ENCODE results near the gene PODXL. TPM values are rescaled to one million over a fixed set of nuclear protein-coding genes. Genes with fewer than 3 reads are reported as not detected.

PODXL gene
- polyA plus RNA-seq, 4 donors = 0.67 to 24.2 (median 7.9) TPM

DNA sequence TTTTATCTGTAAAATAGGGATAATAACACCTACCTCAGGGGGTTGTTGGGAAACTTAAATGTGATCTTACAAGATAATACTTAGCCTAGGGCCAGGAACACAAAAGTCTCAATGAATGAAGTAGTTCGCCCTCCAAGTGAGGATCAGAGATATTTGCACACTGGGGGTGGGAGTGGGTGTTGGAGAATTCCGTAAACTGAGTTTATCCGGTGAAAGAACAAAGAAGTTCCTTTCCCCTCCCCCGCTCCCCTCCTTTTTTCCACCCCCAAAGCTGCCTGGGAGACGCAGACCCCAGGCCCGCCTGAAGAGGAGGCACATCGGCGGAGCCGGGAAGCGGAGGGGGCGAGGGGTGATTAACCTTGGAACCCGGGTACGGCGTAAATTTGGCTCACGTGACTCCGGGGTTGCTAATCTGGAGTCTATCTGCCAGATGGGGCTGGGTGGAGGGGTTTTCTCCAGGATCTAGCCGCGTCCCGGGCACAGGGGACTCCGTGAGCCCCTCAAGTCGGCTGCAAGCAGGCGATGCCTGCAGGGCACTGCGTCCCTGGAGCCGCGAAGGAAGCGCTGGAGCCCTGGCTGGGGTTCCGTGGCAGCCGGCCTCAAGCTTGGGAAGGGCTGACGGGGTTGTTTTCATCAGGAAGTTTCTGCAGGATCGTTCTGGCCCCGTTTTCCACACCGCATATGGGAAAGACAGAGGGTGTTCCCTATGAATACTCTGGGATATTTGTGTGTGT, 1.4 kb upstream of the PODXL start:
- DNase-seq = peak; percentile 27 to 44

DNA sequence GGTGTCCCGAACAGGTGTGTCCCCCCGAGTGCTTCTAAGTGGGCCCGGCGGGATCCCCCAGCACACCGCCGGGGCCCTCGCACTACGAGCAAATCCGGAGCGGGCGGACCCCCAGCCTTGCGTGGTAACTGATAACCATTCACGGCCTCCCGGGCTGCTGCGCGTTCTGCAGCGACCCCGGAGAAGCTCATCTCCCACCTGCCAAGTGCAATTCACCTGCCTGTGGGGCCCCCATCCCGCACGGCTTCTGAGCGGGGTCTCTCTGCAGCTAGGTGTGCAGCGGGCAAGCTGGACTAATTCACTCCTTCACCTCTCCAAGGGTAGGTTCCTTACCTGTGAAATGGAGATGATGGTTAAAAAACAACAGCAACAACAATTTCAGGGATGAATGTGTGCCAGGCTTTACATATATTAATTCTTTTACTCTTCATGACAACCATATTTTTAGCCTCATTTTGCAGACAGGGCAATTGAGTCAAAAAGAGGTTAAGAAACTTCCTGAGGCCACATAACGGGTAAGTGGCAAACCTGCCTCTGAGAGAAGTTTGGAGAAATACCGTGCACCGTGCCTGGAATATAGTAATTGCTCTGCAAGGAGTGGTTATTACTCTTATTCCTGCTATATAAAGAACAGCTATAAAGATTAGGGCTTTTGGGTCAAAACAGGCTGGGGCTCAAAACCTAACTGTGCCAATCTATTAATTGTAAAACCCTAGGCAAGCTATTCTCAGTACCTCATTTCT, 652 bp upstream of the PODXL start:
- H3K27me3 ChIP-seq (ENCODE audit: control insufficient read depth in 3 of 3, insufficient read depth in 3 of 3, low read length in 3 of 3) = peaks cover 0 to 46% (median 0%) of the 10 kb centered on the region in 3 donors
- FAIRE-seq (no peak), DNase-seq (no peak)
- no peaks in the 10 kb centered on the region for H3K9me3 ChIP-seq (ENCODE audit: control insufficient read depth in 2 of 2, insufficient read depth in 1 of 2, low read depth in 1 of 2, low read length in 1 of 2)
- peak overlapping the region; percentile 46 to 57 (median 47) for H3K4me3 ChIP-seq (ENCODE audit: low read depth in 1 of 3, low read length in 3 of 3)
- no peaks in the 10 kb centered on the region for H3K36me3 ChIP-seq (ENCODE audit: control insufficient read depth in 3 of 3, insufficient read depth in 2 of 3, low read depth in 1 of 3, low read length in 3 of 3)
- peaks cover 0 to 18% (median 3%) of the 10 kb centered on the region in 3 donors for H3K4me1 ChIP-seq (ENCODE audit: control insufficient read depth in 3 of 3, insufficient read depth in 2 of 3, low read depth in 1 of 3, low read length in 2 of 3)
- WGBS, 3 donors = 1 to 2% (median 2%) methylated on average over 24 to 25 of the region's 25 CpGs
- H3K27ac ChIP-seq (ENCODE audit: low read depth in 1 of 3, low read length in 2 of 3) = peak overlapping the region in 1 of 3 donors; percentile 24

More for the DNA sequence above, 1.4 kb upstream of the PODXL start:
- Histone ChIP-seq H3K4me1 (ENCODE audit: control insufficient read depth in 3 of 3, insufficient read depth in 2 of 3, low read depth in 1 of 3, low read length in 2 of 3) (peaks cover 0 to 18% (median 3%) of the 10 kb centered on the region in 3 donors), H3K36me3 (ENCODE audit: control insufficient read depth in 3 of 3, insufficient read depth in 2 of 3, low read depth in 1 of 3, low read length in 3 of 3) (no peaks in the 10 kb centered on the region), H3K9me3 (ENCODE audit: control insufficient read depth in 2 of 2, insufficient read depth in 1 of 2, low read depth in 1 of 2, low read length in 1 of 2) (no peaks in the 10 kb centered on the region), H3K27me3 (ENCODE audit: control insufficient read depth in 3 of 3, insufficient read depth in 3 of 3, low read length in 3 of 3) (peaks cover 0 to 46% (median 0%) of the 10 kb centered on the region in 3 donors), H3K27ac (ENCODE audit: low read depth in 1 of 3, low read length in 2 of 3) (no peak overlapping the region), H3K4me3 (ENCODE audit: low read depth in 1 of 3, low read length in 3 of 3) (peak overlapping the region in 2 of 3 donors; percentile 27 to 57)
- no peak for FAIRE-seq
- WGBS, 3 donors = 3% methylated on average over 31 to 32 of the region's 32 CpGs

DNA sequence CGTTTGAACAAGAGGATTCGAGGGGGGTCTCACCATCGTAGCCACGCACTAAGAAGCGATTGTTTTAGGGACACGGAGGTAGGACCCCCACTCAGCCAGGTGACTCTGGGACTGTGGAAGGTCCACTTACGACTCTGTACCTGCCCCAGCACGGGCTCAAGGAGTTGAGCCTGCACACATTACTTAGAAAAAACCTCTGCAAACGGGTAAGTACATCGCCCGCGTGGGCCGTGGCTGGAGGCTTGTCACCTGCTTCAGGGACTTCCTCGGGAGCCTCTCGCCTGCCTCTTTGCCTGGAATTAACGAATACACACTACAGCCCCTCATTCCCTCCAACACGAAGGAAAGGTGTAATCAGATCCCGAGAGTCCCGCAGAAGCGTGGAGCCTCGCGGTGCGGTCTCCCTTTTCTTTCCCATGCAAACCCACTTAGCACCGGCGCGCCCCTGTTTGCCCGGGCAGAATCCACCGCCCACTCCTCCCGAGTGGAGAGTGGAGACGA, 826 bp downstream of the PODXL start:
- peak overlapping the region in 1 of 3 donors; percentile 11 for H3K27ac ChIP-seq (ENCODE audit: low read depth in 1 of 3, low read length in 2 of 3)
- FAIRE-seq = no peak
- 4 to 8% (median 6%) methylated on average over 30 of the region's 30 CpGs for WGBS, 3 donors

DNA sequence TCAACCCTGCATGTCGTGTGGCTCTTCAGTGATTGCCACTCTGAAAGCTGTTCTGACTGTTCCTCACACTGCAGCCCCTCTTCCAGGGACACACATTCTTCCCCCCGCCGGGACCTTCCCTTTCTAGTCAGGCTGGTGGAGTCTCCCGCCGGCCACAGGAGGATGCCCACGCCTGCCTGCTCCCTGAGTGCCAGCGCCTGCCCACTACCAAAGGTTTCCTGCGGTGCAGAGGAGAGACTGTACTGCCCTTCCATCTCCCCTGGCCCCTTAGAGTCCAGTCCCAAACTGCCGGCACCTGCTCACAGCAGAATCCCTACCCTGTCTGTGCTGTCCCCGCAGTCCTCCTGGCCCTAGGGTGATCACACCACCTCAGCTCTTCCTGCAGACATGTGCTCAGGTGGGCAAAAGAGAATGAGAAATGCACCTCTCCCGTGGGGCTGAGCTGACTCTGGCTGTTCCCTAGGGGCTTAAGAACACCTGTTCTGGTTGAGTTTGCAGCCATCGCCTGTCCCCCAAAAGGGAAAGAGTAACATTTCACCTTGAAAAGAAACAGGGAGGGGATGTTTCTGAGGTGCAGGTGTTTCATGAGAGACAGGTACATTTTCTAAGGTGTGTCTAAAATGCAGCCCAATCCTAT, 1.4 kb downstream of the PODXL start:
- WGBS, 3 donors = 55 to 76% (median 70%) methylated on average over 12 of the region's 12 CpGs
- H3K27ac ChIP-seq (ENCODE audit: low read depth in 1 of 3, low read length in 2 of 3) = peak overlapping the region in 1 of 3 donors; percentile 34
- H3K4me1 ChIP-seq (ENCODE audit: control insufficient read depth in 3 of 3, insufficient read depth in 2 of 3, low read depth in 1 of 3, low read length in 2 of 3) = peaks cover 0 to 18% (median 3%) of the 10 kb centered on the region in 3 donors
- peak overlapping the region in 1 of 3 donors; percentile 40 for H3K4me3 ChIP-seq (ENCODE audit: low read depth in 1 of 3, low read length in 3 of 3)
- no peaks in the 10 kb centered on the region for H3K9me3 ChIP-seq (ENCODE audit: control insufficient read depth in 2 of 2, insufficient read depth in 1 of 2, low read depth in 1 of 2, low read length in 1 of 2)
- peaks cover 0 to 46% (median 0%) of the 10 kb centered on the region in 3 donors for H3K27me3 ChIP-seq (ENCODE audit: control insufficient read depth in 3 of 3, insufficient read depth in 3 of 3, low read length in 3 of 3)
- no peak for FAIRE-seq
- no peaks in the 10 kb centered on the region for H3K36me3 ChIP-seq (ENCODE audit: control insufficient read depth in 3 of 3, insufficient read depth in 2 of 3, low read depth in 1 of 3, low read length in 3 of 3)
- DNase-seq = no peak

More for the DNA sequence above, 826 bp downstream of the PODXL start:
- DNase-seq = peak; percentile 8 to 38
- Histone ChIP-seq H3K4me1 (ENCODE audit: control insufficient read depth in 3 of 3, insufficient read depth in 2 of 3, low read depth in 1 of 3, low read length in 2 of 3) (peaks cover 0 to 18% (median 3%) of the 10 kb centered on the region in 3 donors), H3K36me3 (ENCODE audit: control insufficient read depth in 3 of 3, insufficient read depth in 2 of 3, low read depth in 1 of 3, low read length in 3 of 3) (no peaks in the 10 kb centered on the region), H3K4me3 (ENCODE audit: low read depth in 1 of 3, low read length in 3 of 3) (peak overlapping the region; percentile 28 to 57 (median 40)), H3K27me3 (ENCODE audit: control insufficient read depth in 3 of 3, insufficient read depth in 3 of 3, low read length in 3 of 3) (peaks cover 0 to 46% (median 0%) of the 10 kb centered on the region in 3 donors), H3K9me3 (ENCODE audit: control insufficient read depth in 2 of 2, insufficient read depth in 1 of 2, low read depth in 1 of 2, low read length in 1 of 2) (no peaks in the 10 kb centered on the region)

DNA sequence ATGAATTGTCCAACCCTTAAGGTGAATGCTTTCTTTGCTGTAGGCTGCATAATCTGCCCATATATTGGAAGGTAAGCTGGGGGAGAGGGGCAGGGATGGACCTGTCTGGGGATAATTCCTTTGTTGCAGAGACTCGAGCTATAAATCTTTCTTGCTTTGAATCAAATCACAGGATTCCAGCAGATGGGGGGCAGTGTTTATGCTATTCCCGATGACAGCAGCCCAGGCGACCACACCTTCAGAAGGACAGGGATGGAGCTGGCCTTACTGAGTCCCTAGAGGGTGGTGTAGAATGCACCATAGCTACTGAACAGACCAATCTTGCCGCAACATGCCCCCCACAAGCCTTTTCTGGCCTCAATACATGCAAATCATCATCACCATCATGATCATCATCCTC, 2.5 kb downstream of the PODXL start:
- FAIRE-seq (no peak), DNase-seq (no peak)
- Histone ChIP-seq H3K27me3 (ENCODE audit: control insufficient read depth in 3 of 3, insufficient read depth in 3 of 3, low read length in 3 of 3) (peaks cover 0 to 41% (median 0%) of the 10 kb centered on the region in 3 donors), H3K27ac (ENCODE audit: low read depth in 1 of 3, low read length in 2 of 3) (no peak overlapping the region), H3K9me3 (ENCODE audit: control insufficient read depth in 2 of 2, insufficient read depth in 1 of 2, low read depth in 1 of 2, low read length in 1 of 2) (no peaks in the 10 kb centered on the region), H3K4me1 (ENCODE audit: control insufficient read depth in 3 of 3, insufficient read depth in 2 of 3, low read depth in 1 of 3, low read length in 2 of 3) (peaks cover 0 to 18% (median 3%) of the 10 kb centered on the region in 3 donors), H3K4me3 (ENCODE audit: low read depth in 1 of 3, low read length in 3 of 3) (no peak overlapping the region), H3K36me3 (ENCODE audit: control insufficient read depth in 3 of 3, insufficient read depth in 2 of 3, low read depth in 1 of 3, low read length in 3 of 3) (no peaks in the 10 kb centered on the region)
- 68 to 78% (median 72%) methylated on average over 4 of the region's 4 CpGs for WGBS, 3 donors

DNA sequence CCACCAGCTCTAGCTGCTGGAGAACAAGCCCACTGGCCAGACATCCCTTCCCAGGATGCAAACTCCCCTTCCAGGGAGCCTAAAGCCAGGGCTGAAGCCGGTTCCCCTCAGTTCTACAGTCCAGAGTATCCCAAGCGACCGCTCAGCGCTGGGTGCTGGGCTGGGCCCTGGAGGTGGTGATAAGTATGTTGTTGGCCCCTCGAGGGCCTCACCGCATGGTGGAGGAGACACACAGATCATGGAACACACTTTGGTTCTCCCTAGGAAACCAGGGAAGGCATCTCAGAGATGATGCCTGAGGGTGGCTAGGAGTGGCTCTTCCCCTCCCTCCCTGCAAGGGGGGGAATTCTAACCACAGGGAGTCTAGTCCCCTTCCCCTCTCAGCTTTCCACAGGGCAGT, 4.4 kb downstream of the PODXL start:
- DNase-seq (no peak), FAIRE-seq (no peak)
- 86 to 89% (median 89%) methylated on average over 6 of the region's 6 CpGs for WGBS, 3 donors
- H3K36me3 ChIP-seq (ENCODE audit: control insufficient read depth in 3 of 3, insufficient read depth in 2 of 3, low read depth in 1 of 3, low read length in 3 of 3) = no peaks in the 10 kb centered on the region
- H3K4me1 ChIP-seq (ENCODE audit: control insufficient read depth in 3 of 3, insufficient read depth in 2 of 3, low read depth in 1 of 3, low read length in 2 of 3) = peaks cover 0 to 8% (median 2%) of the 10 kb centered on the region in 3 donors
- peaks cover 0 to 24% (median 0%) of the 10 kb centered on the region in 3 donors for H3K27me3 ChIP-seq (ENCODE audit: control insufficient read depth in 3 of 3, insufficient read depth in 3 of 3, low read length in 3 of 3)
- no peak overlapping the region for H3K27ac ChIP-seq (ENCODE audit: low read depth in 1 of 3, low read length in 2 of 3)
- no peak overlapping the region for H3K4me3 ChIP-seq (ENCODE audit: low read depth in 1 of 3, low read length in 3 of 3)
- peaks cover 0 to 3% of the 10 kb centered on the region in 2 donors for H3K9me3 ChIP-seq (ENCODE audit: control insufficient read depth in 2 of 2, insufficient read depth in 1 of 2, low read depth in 1 of 2, low read length in 1 of 2)

DNA sequence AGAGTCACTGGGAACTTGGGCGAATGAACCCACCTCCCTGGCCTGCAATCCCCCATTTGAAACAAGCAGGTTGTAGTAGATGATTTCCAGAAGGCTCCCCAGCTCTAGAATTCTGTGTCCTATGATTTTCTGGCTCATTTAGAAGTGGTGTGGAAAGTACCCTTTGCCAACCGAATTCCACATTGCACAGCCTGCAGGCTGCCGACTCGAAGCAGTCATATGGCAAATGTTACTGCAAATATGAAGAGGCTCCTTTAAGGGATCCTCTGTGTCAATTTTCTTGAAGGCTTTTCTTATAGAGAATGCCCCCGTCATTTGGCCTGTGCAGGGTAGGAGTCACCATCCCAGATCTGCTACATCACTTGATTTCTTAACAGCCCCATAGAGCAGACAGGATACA, 5.6 kb downstream of the PODXL start:
- Histone ChIP-seq H3K27me3 (ENCODE audit: control insufficient read depth in 3 of 3, insufficient read depth in 3 of 3, low read length in 3 of 3) (peaks cover 0 to 19% (median 0%) of the 10 kb centered on the region in 3 donors), H3K27ac (ENCODE audit: low read depth in 1 of 3, low read length in 2 of 3) (no peak overlapping the region), H3K4me3 (ENCODE audit: low read depth in 1 of 3, low read length in 3 of 3) (no peak overlapping the region), H3K4me1 (ENCODE audit: control insufficient read depth in 3 of 3, insufficient read depth in 2 of 3, low read depth in 1 of 3, low read length in 2 of 3) (peaks cover 0 to 3% (median 0%) of the 10 kb centered on the region in 3 donors), H3K36me3 (ENCODE audit: control insufficient read depth in 3 of 3, insufficient read depth in 2 of 3, low read depth in 1 of 3, low read length in 3 of 3) (no peaks in the 10 kb centered on the region), H3K9me3 (ENCODE audit: control insufficient read depth in 2 of 2, insufficient read depth in 1 of 2, low read depth in 1 of 2, low read length in 1 of 2) (peaks cover 0 to 3% of the 10 kb centered on the region in 2 donors)
- DNase-seq = no peak
- 74 to 88% (median 87%) methylated on average over 5 of the region's 5 CpGs for WGBS, 3 donors
- FAIRE-seq = no peak

DNA sequence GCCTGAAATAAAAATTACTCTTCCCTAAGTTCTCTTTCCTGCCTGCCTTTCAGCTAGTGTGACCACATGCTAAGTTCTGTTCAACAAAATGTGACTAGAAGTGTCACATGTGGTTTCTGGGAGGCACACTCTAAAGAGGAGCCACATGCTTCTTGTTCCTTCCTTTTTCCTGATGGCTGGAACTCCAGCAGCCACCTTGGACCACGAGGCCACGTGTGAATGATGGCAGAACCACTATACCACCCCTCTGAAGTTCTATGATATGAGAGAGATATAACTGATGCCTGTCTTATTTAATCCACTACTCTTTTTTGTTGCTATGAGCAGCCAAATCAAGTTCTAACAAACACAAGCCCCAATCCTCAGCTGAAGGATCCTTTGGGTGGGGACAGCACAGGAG, 8.1 kb downstream of the PODXL start:
- H3K4me3 ChIP-seq (ENCODE audit: low read depth in 1 of 3, low read length in 3 of 3) = no peak overlapping the region
- FAIRE-seq (no peak), DNase-seq (no peak)
- no peaks in the 10 kb centered on the region for H3K36me3 ChIP-seq (ENCODE audit: control insufficient read depth in 3 of 3, insufficient read depth in 2 of 3, low read depth in 1 of 3, low read length in 3 of 3)
- H3K27ac ChIP-seq (ENCODE audit: low read depth in 1 of 3, low read length in 2 of 3) = no peak overlapping the region
- WGBS, 3 donors = 70 to 83% (median 79%) methylated on average over 2 of the region's 2 CpGs
- no peaks in the 10 kb centered on the region for H3K4me1 ChIP-seq (ENCODE audit: control insufficient read depth in 3 of 3, insufficient read depth in 2 of 3, low read depth in 1 of 3, low read length in 2 of 3)
- peaks cover 0 to 3% of the 10 kb centered on the region in 2 donors for H3K9me3 ChIP-seq (ENCODE audit: control insufficient read depth in 2 of 2, insufficient read depth in 1 of 2, low read depth in 1 of 2, low read length in 1 of 2)
- H3K27me3 ChIP-seq (ENCODE audit: control insufficient read depth in 3 of 3, insufficient read depth in 3 of 3, low read length in 3 of 3) = no peaks in the 10 kb centered on the region
